ENCODE results near the gene ZNF275. TPM values are rescaled to one million over a fixed set of nuclear protein-coding genes. Genes with fewer than 3 reads are reported as not detected.

Gene ZNF275
- total RNA-seq, 3 donors from 2014 or later (not counting 1 experiment from before 2014, with no cell fraction given), result 9.1 to 17.4 (median 17.3) TPM

GRCh38 chrX:153299855-153300254, 34.1 kb upstream of the ZNF275 start:
- Mint-ChIP-seq H3K4me3 (no peak overlapping the region), H3K27me3 (ENCODE audit: low read depth in 2 of 2) (peaks cover 22 to 47% of the 10 kb centered on the region in 2 donors), H3K4me1 (no peaks in the 10 kb centered on the region), H3K9me3 (no peaks in the 10 kb centered on the region), H3K27ac (no peak overlapping the region), H3K36me3 (no peaks in the 10 kb centered on the region)
- 88% methylated on average over 3 of the region's 5 CpGs for WGBS (ENCODE audit: insufficient coverage)
- DNase-seq, result no peak
- no peaks in the 10 kb centered on the region for H3K9me3 ChIP-seq (ENCODE audit: control insufficient read depth, insufficient read depth, low read length)
- no peak overlapping the region for H3K27ac ChIP-seq (ENCODE audit: low read length)
- TF ChIP-seq CTCF (IDR thresholded peaks at IDR 0.05), result no peak
- H3K4me3 ChIP-seq (ENCODE audit: low read length), result no peak overlapping the region
- intact Hi-C loops (cut with micrococcal nuclease), result no loop called here
- no peaks in the 10 kb centered on the region for H3K27me3 ChIP-seq (ENCODE audit: control insufficient read depth, insufficient read depth, low read length)
- no peaks in the 10 kb centered on the region for H3K36me3 ChIP-seq (ENCODE audit: control insufficient read depth, insufficient read depth, low read length)
- no peaks in the 10 kb centered on the region for H3K4me1 ChIP-seq (ENCODE audit: control insufficient read depth, insufficient read depth, low read length)
- ATAC-seq, result no peak

- no peak overlapping the region for H3K27ac ChIP-seq (ENCODE audit: low read length)
- H3K4me3 ChIP-seq (ENCODE audit: low read length), result no peak overlapping the region
- no peaks in the 10 kb centered on the region for H3K36me3 ChIP-seq (ENCODE audit: control insufficient read depth, insufficient read depth, low read length)
- peaks cover 21 to 48% of the 10 kb centered on the region in 2 donors for H3K27me3 Mint-ChIP-seq (ENCODE audit: low read depth in 2 of 2)
- H3K27ac Mint-ChIP-seq, result no peak overlapping the region
- no peak for DNase-seq
- intact Hi-C loops (cut with micrococcal nuclease), result no loop called here
- H3K4me1 Mint-ChIP-seq, result no peaks in the 10 kb centered on the region
- H3K4me1 ChIP-seq (ENCODE audit: control insufficient read depth, insufficient read depth, low read length), result no peaks in the 10 kb centered on the region
- H3K9me3 Mint-ChIP-seq, result no peaks in the 10 kb centered on the region
- no peak for ATAC-seq
- H3K9me3 ChIP-seq (ENCODE audit: control insufficient read depth, insufficient read depth, low read length), result no peaks in the 10 kb centered on the region
- no peak for TF ChIP-seq CTCF (IDR thresholded peaks at IDR 0.05)
- H3K4me3 Mint-ChIP-seq, result no peak overlapping the region
- WGBS (ENCODE audit: insufficient coverage), result 84% methylated on average over 3 of the region's 3 CpGs
- H3K27me3 ChIP-seq (ENCODE audit: control insufficient read depth, insufficient read depth, low read length), result no peaks in the 10 kb centered on the region
- H3K36me3 Mint-ChIP-seq, result no peaks in the 10 kb centered on the region
These were observed 32.2 kb upstream of the ZNF275 start for GRCh38 chrX:153301746-153302145.

DNA sequence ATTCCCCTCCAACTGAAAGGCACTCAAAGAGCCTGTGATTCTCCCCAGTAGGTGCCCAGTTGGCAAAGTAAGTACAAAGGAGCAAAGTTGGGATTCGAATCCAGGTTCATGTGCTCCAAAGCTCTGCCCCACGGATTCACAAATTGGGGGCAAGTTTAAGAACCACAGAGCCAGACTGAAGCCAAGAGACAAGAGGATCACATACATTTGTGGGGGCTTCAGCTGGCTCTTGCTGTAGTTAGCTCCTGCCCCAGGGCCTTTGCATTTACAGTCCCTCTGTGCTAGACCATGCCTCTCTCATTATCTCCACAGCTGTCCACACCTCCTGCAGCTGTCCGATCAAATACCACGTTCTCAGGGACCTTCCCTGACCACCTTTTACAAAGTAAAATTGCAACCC, 31.2 kb upstream of the ZNF275 start:
- DNase-seq, result no peak
- H3K9me3 ChIP-seq (ENCODE audit: control insufficient read depth, insufficient read depth, low read length), result no peaks in the 10 kb centered on the region
- H3K4me1 Mint-ChIP-seq, result no peaks in the 10 kb centered on the region
- H3K27ac Mint-ChIP-seq, result no peak overlapping the region
- ATAC-seq, result no peak
- no peak overlapping the region for H3K4me3 Mint-ChIP-seq
- H3K9me3 Mint-ChIP-seq, result no peaks in the 10 kb centered on the region
- intact Hi-C loops (cut with micrococcal nuclease), result no loop called here
- no peaks in the 10 kb centered on the region for H3K4me1 ChIP-seq (ENCODE audit: control insufficient read depth, insufficient read depth, low read length)
- peaks cover 21 to 45% of the 10 kb centered on the region in 2 donors for H3K27me3 Mint-ChIP-seq (ENCODE audit: low read depth in 2 of 2)
- WGBS (ENCODE audit: insufficient coverage), result 78% methylated on average over 4 of the region's 4 CpGs
- H3K4me3 ChIP-seq (ENCODE audit: low read length), result no peak overlapping the region
- no peak for TF ChIP-seq CTCF (IDR thresholded peaks at IDR 0.05)
- H3K36me3 ChIP-seq (ENCODE audit: control insufficient read depth, insufficient read depth, low read length), result no peaks in the 10 kb centered on the region
- no peaks in the 10 kb centered on the region for H3K36me3 Mint-ChIP-seq
- no peak overlapping the region for H3K27ac ChIP-seq (ENCODE audit: low read length)
- no peaks in the 10 kb centered on the region for H3K27me3 ChIP-seq (ENCODE audit: control insufficient read depth, insufficient read depth, low read length)
